GM12878 (cell line): ENCODE results near the gene NCL.

Experiments
- BACH1 ChIP-seq: fragments of 450-650 bp; IDR thresholded peaks from 2 replicates; pipeline ENCODE4 v1.6.1; 2017; ENCODE audit warnings: mild to moderate bottlenecking, borderline replicate concordance
- CHD2 ChIP-seq: IDR thresholded peaks from 2 replicates; pipeline ENCODE4 v1.6.1; 2011; ENCODE audit warnings: low read depth, low read length, improper control_type of control experiment, borderline replicate concordance
- EP300 ChIP-seq, 2 experiments: fragments of 150-350 bp in 1 of 2; IDR thresholded peaks; 2 replicates each; pipeline ENCODE4 v1.6.1; 2011 to 2012; ENCODE audit warnings: low read depth in 2 of 2, low read length in 2 of 2, borderline replicate concordance in 1 of 2, improper control_type of control experiment in 1 of 2, inconsistent platforms in 1 of 2; ENCODE audit not compliant: control insufficient read depth in 1 of 2
- POLR2AphosphoS5 ChIP-seq: IDR thresholded peaks from 2 replicates; pipeline ENCODE4 v1.6.1; 2011; ENCODE audit warnings: mild to moderate bottlenecking, low read length, inconsistent platforms
- SP1 ChIP-seq: IDR thresholded peaks from one replicate; pipeline ENCODE4 v1.6.1; 2011; ENCODE audit warnings: low read depth, low read length
- SPI1 ChIP-seq: IDR thresholded peaks from 2 replicates; pipeline ENCODE4 v1.6.1; 2011; ENCODE audit warnings: low read depth, mild to moderate bottlenecking, low read length, moderate library complexity, borderline replicate concordance; ENCODE audit not compliant: insufficient read depth
- ZNF274 ChIP-seq: IDR thresholded peaks from one replicate; pipeline ENCODE4 v1.8.0; 2011; ENCODE audit not compliant: insufficient read length, insufficient read depth
- ZZZ3 ChIP-seq: IDR thresholded peaks from 2 replicates; pipeline ENCODE4 v1.6.1; 2011; ENCODE audit warnings: low read depth; ENCODE audit not compliant: control insufficient read depth, insufficient read length
- TF ChIP-seq, protein P1 (sequence below), 3 experiments: IDR thresholded peaks in 2 of 3; conservative IDR thresholded peaks in 1 of 3; 2 replicates each; pipeline ENCODE4 v1.5.1; 2011; ENCODE audit warnings: low read depth in 3 of 3, low read length in 3 of 3, mild to moderate bottlenecking in 3 of 3, control low read depth in 2 of 3, moderate library complexity in 2 of 3, inconsistent platforms in 1 of 3, mixed read lengths in 1 of 3; ENCODE audit not compliant: control insufficient read depth in 2 of 3, insufficient read depth in 1 of 3; ENCODE audit errors: extremely low read depth in 1 of 3

DNA sequence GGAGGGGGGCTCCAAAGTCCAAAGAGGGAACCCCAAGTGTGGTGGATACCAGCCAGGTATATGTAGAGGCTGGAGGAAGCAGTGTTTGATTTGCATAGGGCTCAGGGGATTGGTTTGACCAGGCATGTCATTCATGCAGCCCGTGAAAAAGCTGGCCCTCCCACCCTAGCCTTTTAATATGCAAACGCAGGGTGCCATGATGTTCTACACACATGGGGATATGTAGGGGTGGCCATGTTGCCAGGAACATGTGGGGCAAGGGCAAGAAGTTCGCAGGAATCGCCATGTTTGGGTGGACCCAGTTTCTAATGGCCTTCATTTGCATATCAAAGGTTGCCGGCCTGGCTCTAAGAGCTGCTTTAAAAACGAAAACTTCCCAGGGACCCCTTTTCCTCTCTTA is 35.1 kb downstream of the NCL start:
- no peak for TF ChIP-seq ZZZ3
- TF ChIP-seq, protein P1, sequence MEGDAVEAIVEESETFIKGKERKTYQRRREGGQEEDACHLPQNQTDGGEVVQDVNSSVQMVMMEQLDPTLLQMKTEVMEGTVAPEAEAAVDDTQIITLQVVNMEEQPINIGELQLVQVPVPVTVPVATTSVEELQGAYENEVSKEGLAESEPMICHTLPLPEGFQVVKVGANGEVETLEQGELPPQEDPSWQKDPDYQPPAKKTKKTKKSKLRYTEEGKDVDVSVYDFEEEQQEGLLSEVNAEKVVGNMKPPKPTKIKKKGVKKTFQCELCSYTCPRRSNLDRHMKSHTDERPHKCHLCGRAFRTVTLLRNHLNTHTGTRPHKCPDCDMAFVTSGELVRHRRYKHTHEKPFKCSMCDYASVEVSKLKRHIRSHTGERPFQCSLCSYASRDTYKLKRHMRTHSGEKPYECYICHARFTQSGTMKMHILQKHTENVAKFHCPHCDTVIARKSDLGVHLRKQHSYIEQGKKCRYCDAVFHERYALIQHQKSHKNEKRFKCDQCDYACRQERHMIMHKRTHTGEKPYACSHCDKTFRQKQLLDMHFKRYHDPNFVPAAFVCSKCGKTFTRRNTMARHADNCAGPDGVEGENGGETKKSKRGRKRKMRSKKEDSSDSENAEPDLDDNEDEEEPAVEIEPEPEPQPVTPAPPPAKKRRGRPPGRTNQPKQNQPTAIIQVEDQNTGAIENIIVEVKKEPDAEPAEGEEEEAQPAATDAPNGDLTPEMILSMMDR (IDR thresholded peaks at IDR 0.05 in 2 of 3, conservative IDR thresholded peaks at IDR 0.05 in 1 of 3; ENCODE audit: control insufficient read depth in 2 of 3, extremely low read depth in 1 of 3, insufficient read depth in 1 of 3, low read depth in 3 of 3, low read length in 3 of 3), result no peak
- no peak for TF ChIP-seq CHD2
- no peak for TF ChIP-seq POLR2AphosphoS5
- TF ChIP-seq SPI1, result no peak
- no peak for TF ChIP-seq SP1
- no peak for TF ChIP-seq ZNF274
- TF ChIP-seq EP300 (IDR thresholded peaks at IDR 0.05; ENCODE audit: borderline replicate concordance in 1 of 2, control insufficient read depth in 1 of 2, low read depth in 2 of 2, low read length in 2 of 2), result no peak
- no peak for TF ChIP-seq BACH1
